Measurements from ENCODE around the gene BPGM.

BPGM gene

GRCh38 chr7:134714470-134715205 is 68.0 kb downstream of the BPGM start:
- FAIRE-seq (no peak), DNase-seq (ENCODE audit: insufficient read length, low spot score) (no peak)

- DNase-seq (ENCODE audit: insufficient read length, low spot score): no peak
- no peak for FAIRE-seq
These were observed 71.7 kb downstream of the BPGM start for GRCh38 chr7:134718211-134718875.

GRCh38 chr7:134720091-134720935 is 73.7 kb downstream of the BPGM start:
- FAIRE-seq: no peak
- no peak for DNase-seq (ENCODE audit: insufficient read length, low spot score)

- FAIRE-seq (no peak), DNase-seq (ENCODE audit: insufficient read length, low spot score) (no peak)
These were observed 74.5 kb downstream of the BPGM start for GRCh38 chr7:134721171-134721570.

DNA sequence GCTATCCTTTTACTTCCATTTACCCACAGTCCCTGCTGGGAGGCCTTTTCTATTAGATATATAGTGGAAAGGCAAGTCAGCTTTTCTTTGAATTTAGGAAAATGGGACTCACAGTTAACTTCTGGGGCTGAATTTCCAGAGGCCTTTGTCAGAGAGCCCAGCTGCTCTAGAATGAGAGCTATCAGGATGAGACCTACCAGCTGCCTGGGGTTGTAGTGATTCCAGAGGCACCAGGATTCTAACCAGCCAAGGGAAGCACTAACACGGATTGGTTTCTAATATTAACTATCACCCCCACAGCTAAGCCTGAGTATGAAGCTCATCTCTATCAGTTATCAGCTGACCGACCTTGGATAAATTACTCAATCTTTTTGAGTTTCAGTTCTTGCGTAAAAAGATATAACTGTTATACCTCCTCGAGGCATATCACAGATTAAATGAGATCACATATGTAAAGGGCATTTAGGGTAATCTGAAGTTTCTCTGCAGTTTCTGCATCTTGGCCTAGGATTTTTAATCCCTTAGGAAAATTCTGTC is 76.2 kb downstream of the BPGM start:
- no peak for FAIRE-seq
- no peak for DNase-seq (ENCODE audit: insufficient read length, low spot score)

DNA sequence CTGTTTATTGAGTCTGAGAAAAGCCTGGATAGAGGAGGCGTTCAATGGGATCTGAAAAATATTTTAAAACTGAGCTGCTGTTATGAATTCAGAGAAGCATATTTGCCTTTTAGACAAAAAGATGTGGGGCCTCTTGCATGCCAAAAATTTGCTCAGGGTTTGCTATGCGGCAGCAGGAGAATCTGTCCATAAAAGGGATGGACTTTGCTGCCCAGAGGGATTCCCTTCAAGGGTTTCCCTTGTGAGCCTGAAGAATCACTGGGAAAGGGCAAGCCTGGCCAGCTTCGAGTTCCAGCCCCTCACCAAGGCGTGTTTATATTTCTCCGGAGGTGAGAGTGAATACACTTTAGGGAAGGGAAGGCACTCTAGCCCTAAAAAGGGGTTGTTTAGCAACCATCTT is 77.2 kb downstream of the BPGM start:
- DNase-seq (ENCODE audit: insufficient read length, low spot score) (no peak), FAIRE-seq (no peak)

DNA sequence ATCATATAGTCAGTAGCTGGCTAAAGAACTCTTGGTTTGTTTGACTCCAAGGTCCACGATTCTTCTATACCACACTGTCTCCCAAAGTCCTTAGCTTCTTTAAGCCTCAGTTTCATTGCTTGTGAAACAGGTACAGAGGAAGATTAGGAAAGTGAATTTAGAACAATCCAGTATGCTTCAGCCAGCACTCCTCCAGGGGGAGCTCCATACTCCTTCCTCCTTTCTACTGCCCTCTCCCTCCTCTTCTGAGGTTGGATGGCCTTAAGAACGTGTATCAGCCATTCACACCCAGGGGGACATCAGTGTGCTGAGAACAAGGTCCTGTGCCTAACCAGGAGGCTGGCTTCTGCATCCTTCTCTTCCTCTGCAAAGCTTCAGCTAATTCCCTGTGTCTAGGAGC is 78.0 kb downstream of the BPGM start:
- FAIRE-seq: no peak
- peak; percentile 44 for DNase-seq (ENCODE audit: insufficient read length, low spot score)

- FAIRE-seq: no peak
- DNase-seq (ENCODE audit: insufficient read length, low spot score): no peak
These were observed 79.9 kb downstream of the BPGM start for GRCh38 chr7:134726581-134726980.

- DNase-seq (ENCODE audit: insufficient read length, low spot score) (no peak), FAIRE-seq (no peak)
These were observed 81.1 kb downstream of the BPGM start for GRCh38 chr7:134727711-134728110.
